GM19328 (cell line): ENCODE measurements around the gene MAN2B2.

Experiments
- ATAC-seq: cut with Tn5 transposase; IDR thresholded peaks from one replicate; pipeline ENCODE4 v1.9.1; 2021; ENCODE audit warnings: mild to moderate bottlenecking, moderate library complexity; ENCODE audit not compliant: unreplicated experiment

MAN2B2 gene

GRCh38 chr4:6592804-6593563 is 18.0 kb downstream of the MAN2B2 start:
- ATAC-seq: no peak

- ATAC-seq: no peak
Measured at GRCh38 chr4:6594341-6594740, 19.4 kb downstream of the MAN2B2 start.

GRCh38 chr4:6594826-6595355 is 19.9 kb downstream of the MAN2B2 start:
- no peak for ATAC-seq

GRCh38 chr4:6595897-6596537 is 21.0 kb downstream of the MAN2B2 start:
- ATAC-seq: no peak

- ATAC-seq: no peak
Measured at GRCh38 chr4:6596948-6597347, 22.0 kb downstream of the MAN2B2 start.

- ATAC-seq: no peak
Measured at GRCh38 chr4:6598127-6598526, 23.1 kb downstream of the MAN2B2 start.

- ATAC-seq: no peak
Measured at GRCh38 chr4:6598641-6599040, 23.7 kb downstream of the MAN2B2 start.

- ATAC-seq: no peak
Measured at GRCh38 chr4:6601661-6602250, 26.8 kb downstream of the MAN2B2 start.

- ATAC-seq: no peak
Measured at GRCh38 chr4:6602289-6602688, 27.3 kb downstream of the MAN2B2 start.

- ATAC-seq: no peak
Measured at GRCh38 chr4:6603128-6603527, 28.1 kb downstream of the MAN2B2 start.

- no peak for ATAC-seq
Measured at GRCh38 chr4:6605114-6605513, 30.1 kb downstream of the MAN2B2 start.

- no peak for ATAC-seq
Measured at GRCh38 chr4:6605605-6606004, 30.6 kb downstream of the MAN2B2 start.

GRCh38 chr4:6606465-6607235 is 31.7 kb downstream of the MAN2B2 start:
- no peak for ATAC-seq

GRCh38 chr4:6607368-6608055 is 32.5 kb downstream of the MAN2B2 start:
- no peak for ATAC-seq

GRCh38 chr4:6608758-6609414 is 33.9 kb downstream of the MAN2B2 start:
- ATAC-seq: no peak

- no peak for ATAC-seq
Measured at GRCh38 chr4:6609415-6610079, 34.6 kb downstream of the MAN2B2 start.

GRCh38 chr4:6610856-6611430 is 36.0 kb downstream of the MAN2B2 start:
- ATAC-seq: no peak

GRCh38 chr4:6612961-6613675 is 38.1 kb downstream of the MAN2B2 start:
- ATAC-seq: no peak
